ENCODE data around the gene MCC.

The MCC gene

DNA sequence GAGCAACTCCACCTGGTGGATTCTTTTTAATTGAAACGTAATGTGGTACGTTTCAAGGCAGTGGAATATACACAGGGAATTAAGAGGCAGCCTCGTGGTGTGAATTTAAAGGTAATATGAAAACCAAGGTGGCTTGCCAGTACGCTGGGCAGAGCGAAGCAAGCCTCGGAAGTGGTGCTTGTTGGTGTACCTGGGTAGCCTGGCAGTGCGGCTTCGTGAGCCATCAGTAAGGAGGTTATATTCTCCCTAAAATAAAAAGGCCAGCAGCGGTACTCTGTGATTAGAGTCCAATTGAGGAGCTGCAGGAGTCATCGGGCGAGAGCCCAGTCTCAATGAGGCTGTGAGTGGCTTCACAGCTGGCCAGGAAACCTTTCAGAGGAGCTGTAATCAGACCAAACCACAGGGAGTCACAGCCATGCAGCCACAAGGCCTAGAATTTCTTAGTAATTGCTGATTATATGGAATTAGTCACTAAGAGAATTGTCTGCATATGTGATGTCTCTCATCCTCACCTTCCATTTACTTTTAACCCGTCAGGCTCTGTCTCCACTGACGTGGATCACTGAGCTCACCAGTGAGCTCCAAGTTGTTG, 454.0 kb downstream of the MCC start:
- Histone ChIP-seq H3K27ac (ENCODE audit: low read length) (no peak overlapping the region), H3K27me3 (ENCODE audit: low read depth, low read length) (no peaks in the 10 kb centered on the region), H3K9me3 (ENCODE audit: control insufficient read depth in 1 of 2, low read length in 2 of 2) (no peaks in the 10 kb centered on the region), H3K4me1 (ENCODE audit: control insufficient read depth in 1 of 2, insufficient read depth in 2 of 2, low read length in 2 of 2) (peaks cover 0 to 10% of the 10 kb centered on the region in 2 donors), H3K36me3 (ENCODE audit: control insufficient read depth in 1 of 2, insufficient read depth in 2 of 2, low read length in 2 of 2) (peaks cover 0 to 6% of the 10 kb centered on the region in 2 donors), H3K4me3 (ENCODE audit: low read depth in 1 of 2, low read length in 2 of 2) (no peak overlapping the region)

GRCh38 chr5:113031557-113031956, 456.7 kb downstream of the MCC start:
- Histone ChIP-seq H3K36me3 (ENCODE audit: control insufficient read depth in 1 of 2, insufficient read depth in 2 of 2, low read length in 2 of 2) (peaks cover 21 to 27% of the 10 kb centered on the region in 2 donors), H3K4me1 (ENCODE audit: control insufficient read depth in 1 of 2, insufficient read depth in 2 of 2, low read length in 2 of 2) (peaks cover 0 to 10% of the 10 kb centered on the region in 2 donors), H3K4me3 (ENCODE audit: low read depth in 1 of 2, low read length in 2 of 2) (no peak overlapping the region), H3K9me3 (ENCODE audit: control insufficient read depth in 1 of 2, low read length in 2 of 2) (no peaks in the 10 kb centered on the region), H3K27me3 (ENCODE audit: low read depth, low read length) (no peaks in the 10 kb centered on the region), H3K27ac (ENCODE audit: low read length) (no peak overlapping the region)

DNA sequence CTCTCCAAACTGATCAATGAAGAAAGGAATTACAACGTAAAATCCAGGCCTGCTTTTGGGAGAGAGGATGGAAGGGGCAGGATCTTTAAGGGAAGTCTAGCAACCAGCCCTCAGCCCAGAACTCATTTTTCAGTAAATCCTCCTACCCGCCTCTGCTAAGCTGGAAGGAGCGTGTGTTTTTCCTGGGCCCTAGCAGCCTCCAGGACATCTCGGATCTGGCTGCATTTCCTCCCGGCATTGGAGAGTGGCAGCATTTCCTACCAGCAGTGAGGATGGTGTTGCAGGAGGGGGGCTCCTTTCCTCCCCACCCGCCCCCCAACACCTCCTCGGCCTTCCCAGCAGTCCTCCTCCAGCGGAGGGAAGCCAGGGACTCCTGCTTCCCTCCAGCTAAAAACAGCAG, 457.1 kb downstream of the MCC start:
- H3K27me3 ChIP-seq (ENCODE audit: low read depth, low read length): no peaks in the 10 kb centered on the region
- H3K9me3 ChIP-seq (ENCODE audit: control insufficient read depth in 1 of 2, low read length in 2 of 2): no peaks in the 10 kb centered on the region
- peaks cover 26 to 29% of the 10 kb centered on the region in 2 donors for H3K36me3 ChIP-seq (ENCODE audit: control insufficient read depth in 1 of 2, insufficient read depth in 2 of 2, low read length in 2 of 2)
- H3K4me1 ChIP-seq (ENCODE audit: control insufficient read depth in 1 of 2, insufficient read depth in 2 of 2, low read length in 2 of 2): peaks cover 0 to 10% of the 10 kb centered on the region in 2 donors
- H3K4me3 ChIP-seq (ENCODE audit: low read depth in 1 of 2, low read length in 2 of 2): no peak overlapping the region
- H3K27ac ChIP-seq (ENCODE audit: low read length): no peak overlapping the region

GRCh38 chr5:113029614-113030013, 458.6 kb downstream of the MCC start:
- Histone ChIP-seq H3K36me3 (ENCODE audit: control insufficient read depth in 1 of 2, insufficient read depth in 2 of 2, low read length in 2 of 2) (peaks cover 28 to 29% of the 10 kb centered on the region in 2 donors), H3K4me3 (ENCODE audit: low read depth in 1 of 2, low read length in 2 of 2) (no peak overlapping the region), H3K9me3 (ENCODE audit: control insufficient read depth in 1 of 2, low read length in 2 of 2) (no peaks in the 10 kb centered on the region), H3K27ac (ENCODE audit: low read length) (no peak overlapping the region), H3K4me1 (ENCODE audit: control insufficient read depth in 1 of 2, insufficient read depth in 2 of 2, low read length in 2 of 2) (peaks cover 0 to 10% of the 10 kb centered on the region in 2 donors), H3K27me3 (ENCODE audit: low read depth, low read length) (no peaks in the 10 kb centered on the region)

DNA sequence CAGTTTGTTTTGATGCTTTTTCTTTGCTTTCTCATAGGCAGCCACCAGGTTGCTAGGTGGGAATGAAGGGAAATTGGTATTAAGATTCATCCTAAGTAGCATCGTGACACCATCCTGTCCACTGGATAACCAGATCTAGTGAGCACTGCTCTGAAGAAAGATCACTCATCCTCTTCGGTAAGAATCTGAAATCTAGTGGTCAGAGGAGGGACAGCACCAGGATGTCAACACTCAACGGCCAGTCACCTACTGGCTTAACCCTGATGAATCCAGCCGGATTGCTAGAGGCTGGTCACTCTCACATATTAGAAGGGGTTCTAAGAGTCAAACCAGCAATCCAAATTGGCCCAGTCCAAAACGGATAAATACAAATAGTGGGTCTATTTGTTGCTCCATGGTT, 460.8 kb downstream of the MCC start:
- H3K4me3 ChIP-seq (ENCODE audit: low read depth in 1 of 2, low read length in 2 of 2): no peak overlapping the region
- peaks cover 0 to 3% of the 10 kb centered on the region in 2 donors for H3K4me1 ChIP-seq (ENCODE audit: control insufficient read depth in 1 of 2, insufficient read depth in 2 of 2, low read length in 2 of 2)
- H3K36me3 ChIP-seq (ENCODE audit: control insufficient read depth in 1 of 2, insufficient read depth in 2 of 2, low read length in 2 of 2): peaks cover 29 to 34% of the 10 kb centered on the region in 2 donors
- no peaks in the 10 kb centered on the region for H3K9me3 ChIP-seq (ENCODE audit: control insufficient read depth in 1 of 2, low read length in 2 of 2)
- no peak overlapping the region for H3K27ac ChIP-seq (ENCODE audit: low read length)
- H3K27me3 ChIP-seq (ENCODE audit: low read depth, low read length): no peaks in the 10 kb centered on the region

- no peak overlapping the region for H3K27ac ChIP-seq (ENCODE audit: low read length)
- H3K36me3 ChIP-seq (ENCODE audit: control insufficient read depth in 1 of 2, insufficient read depth in 2 of 2, low read length in 2 of 2): peaks cover 29 to 34% of the 10 kb centered on the region in 2 donors
These were observed 461.2 kb downstream of the MCC start for GRCh38 chr5:113027015-113027414.

GRCh38 chr5:113026211-113026610, 462.0 kb downstream of the MCC start:
- Histone ChIP-seq H3K36me3 (ENCODE audit: control insufficient read depth in 1 of 2, insufficient read depth in 2 of 2, low read length in 2 of 2) (peaks cover 29 to 34% of the 10 kb centered on the region in 2 donors), H3K27ac (ENCODE audit: low read length) (no peak overlapping the region), H3K4me1 (ENCODE audit: control insufficient read depth in 1 of 2, insufficient read depth in 2 of 2, low read length in 2 of 2) (peaks cover 0 to 3% of the 10 kb centered on the region in 2 donors), H3K9me3 (ENCODE audit: control insufficient read depth in 1 of 2, low read length in 2 of 2) (no peaks in the 10 kb centered on the region), H3K27me3 (ENCODE audit: low read depth, low read length) (no peaks in the 10 kb centered on the region), H3K4me3 (ENCODE audit: low read depth in 1 of 2, low read length in 2 of 2) (no peak overlapping the region)

More at GRCh38 chr5:113027015-113027414, 461.2 kb downstream of the MCC start:
- no peaks in the 10 kb centered on the region for H3K9me3 ChIP-seq (ENCODE audit: control insufficient read depth in 1 of 2, low read length in 2 of 2)
- no peaks in the 10 kb centered on the region for H3K27me3 ChIP-seq (ENCODE audit: low read depth, low read length)
- peaks cover 0 to 3% of the 10 kb centered on the region in 2 donors for H3K4me1 ChIP-seq (ENCODE audit: control insufficient read depth in 1 of 2, insufficient read depth in 2 of 2, low read length in 2 of 2)
- H3K4me3 ChIP-seq (ENCODE audit: low read depth in 1 of 2, low read length in 2 of 2): no peak overlapping the region

GRCh38 chr5:113025596-113025995, 462.7 kb downstream of the MCC start:
- Histone ChIP-seq H3K4me1 (ENCODE audit: control insufficient read depth in 1 of 2, insufficient read depth in 2 of 2, low read length in 2 of 2) (peaks cover 0 to 3% of the 10 kb centered on the region in 2 donors), H3K9me3 (ENCODE audit: control insufficient read depth in 1 of 2, low read length in 2 of 2) (no peaks in the 10 kb centered on the region), H3K4me3 (ENCODE audit: low read depth in 1 of 2, low read length in 2 of 2) (no peak overlapping the region), H3K27ac (ENCODE audit: low read length) (no peak overlapping the region), H3K36me3 (ENCODE audit: control insufficient read depth in 1 of 2, insufficient read depth in 2 of 2, low read length in 2 of 2) (peaks cover 29 to 34% of the 10 kb centered on the region in 2 donors), H3K27me3 (ENCODE audit: low read depth, low read length) (no peaks in the 10 kb centered on the region)

DNA sequence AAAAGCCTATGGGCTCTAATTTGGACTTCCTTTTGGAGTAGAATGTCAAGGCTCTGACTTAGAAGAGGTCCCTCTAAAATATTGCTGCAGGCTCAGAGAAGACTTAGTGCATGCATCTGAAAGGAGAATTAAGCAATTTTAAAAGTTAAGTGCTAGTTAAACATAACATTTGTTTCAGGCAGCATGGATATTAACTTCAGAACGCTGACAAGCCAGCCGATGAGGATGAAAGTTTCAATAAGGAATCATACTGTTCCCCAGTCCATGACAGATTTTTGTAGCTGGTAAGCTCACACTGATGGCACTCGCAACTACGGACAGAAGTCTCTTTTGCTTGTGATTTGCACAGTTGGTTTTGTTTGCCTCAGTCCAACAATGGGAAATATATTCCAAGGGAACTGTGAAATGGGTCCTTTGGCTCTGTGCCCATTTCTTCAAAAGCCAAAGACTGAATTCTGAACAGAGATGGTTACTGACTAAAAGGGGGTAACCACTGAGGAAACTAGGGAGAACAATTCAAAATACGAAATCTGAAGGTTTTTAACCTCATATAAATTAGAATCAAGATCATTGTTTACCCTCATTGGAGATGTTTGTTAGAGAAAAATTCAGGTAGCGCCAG, 464.1 kb downstream of the MCC start:
- no peaks in the 10 kb centered on the region for H3K9me3 ChIP-seq (ENCODE audit: control insufficient read depth in 1 of 2, low read length in 2 of 2)
- no peak overlapping the region for H3K4me3 ChIP-seq (ENCODE audit: low read depth in 1 of 2, low read length in 2 of 2)
- peaks cover 0 to 3% of the 10 kb centered on the region in 2 donors for H3K4me1 ChIP-seq (ENCODE audit: control insufficient read depth in 1 of 2, insufficient read depth in 2 of 2, low read length in 2 of 2)
- peaks cover 29 to 34% of the 10 kb centered on the region in 2 donors for H3K36me3 ChIP-seq (ENCODE audit: control insufficient read depth in 1 of 2, insufficient read depth in 2 of 2, low read length in 2 of 2)
- no peak overlapping the region for H3K27ac ChIP-seq (ENCODE audit: low read length)
- no peaks in the 10 kb centered on the region for H3K27me3 ChIP-seq (ENCODE audit: low read depth, low read length)

DNA sequence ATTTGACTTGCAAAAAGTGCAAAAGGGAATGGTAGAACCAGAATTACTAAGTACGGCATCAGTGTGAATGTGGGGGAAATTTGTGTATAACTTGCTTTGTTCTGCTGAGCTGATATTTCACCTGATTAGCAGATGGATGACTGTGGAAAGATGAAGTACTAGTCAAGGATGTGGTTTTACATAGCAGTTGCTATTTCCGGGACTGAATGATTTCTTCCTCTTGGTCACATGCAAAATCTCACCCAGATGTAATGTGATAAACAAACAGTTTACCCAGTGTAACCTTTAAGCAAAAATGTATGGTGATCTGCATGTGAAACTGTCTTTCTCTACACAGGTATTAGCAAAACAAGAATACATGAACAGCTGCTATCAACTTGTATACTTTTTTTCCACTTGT, 465.6 kb downstream of the MCC start:
- H3K36me3 ChIP-seq (ENCODE audit: control insufficient read depth in 1 of 2, insufficient read depth in 2 of 2, low read length in 2 of 2): peaks cover 19 to 35% of the 10 kb centered on the region in 2 donors
- H3K27me3 ChIP-seq (ENCODE audit: low read depth, low read length): no peaks in the 10 kb centered on the region
- H3K4me3 ChIP-seq (ENCODE audit: low read depth in 1 of 2, low read length in 2 of 2): no peak overlapping the region
- no peak overlapping the region for H3K27ac ChIP-seq (ENCODE audit: low read length)
- H3K4me1 ChIP-seq (ENCODE audit: control insufficient read depth in 1 of 2, insufficient read depth in 2 of 2, low read length in 2 of 2): peaks cover 0 to 3% of the 10 kb centered on the region in 2 donors
- H3K9me3 ChIP-seq (ENCODE audit: control insufficient read depth in 1 of 2, low read length in 2 of 2): no peaks in the 10 kb centered on the region

DNA sequence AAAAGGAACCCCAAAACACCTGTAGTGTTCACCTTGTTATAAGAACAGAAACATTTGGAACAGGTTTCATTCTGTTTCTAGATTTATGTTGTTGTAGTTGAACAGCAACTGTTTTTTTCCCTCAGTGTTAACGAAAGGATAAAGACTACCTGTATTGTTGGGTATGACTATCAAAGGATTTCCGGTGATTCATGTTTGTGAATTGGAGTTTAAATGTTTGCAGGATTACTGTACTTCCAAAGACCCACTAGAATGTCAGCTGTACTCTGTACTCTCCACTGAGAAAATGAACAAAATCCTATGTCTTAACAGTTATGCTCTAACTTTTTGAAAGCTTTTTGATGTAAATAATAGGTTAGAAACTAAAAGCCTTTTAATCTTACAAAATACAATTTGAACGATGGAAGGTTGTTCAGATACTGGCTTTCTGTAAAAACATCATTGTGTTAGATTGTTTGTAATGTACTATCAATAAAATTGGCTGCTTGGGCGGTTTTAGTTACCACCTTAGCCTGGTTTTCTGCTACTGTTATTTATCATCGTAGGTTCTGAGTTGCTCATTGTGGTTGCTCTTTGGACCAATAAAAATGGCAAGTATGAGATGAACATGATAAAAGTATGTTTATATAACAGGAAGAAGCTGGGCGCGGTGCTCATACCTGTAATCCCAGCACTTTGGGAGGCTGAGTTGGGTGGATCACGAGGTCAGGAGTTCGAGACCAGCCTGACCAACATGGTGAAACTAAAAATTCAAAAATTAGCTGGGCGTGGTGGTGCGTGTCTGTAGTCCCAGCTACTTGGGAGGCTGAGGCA, 467.6 kb downstream of the MCC start:
- Histone ChIP-seq H3K27ac (ENCODE audit: low read length) (no peak overlapping the region), H3K4me1 (ENCODE audit: control insufficient read depth in 1 of 2, insufficient read depth in 2 of 2, low read length in 2 of 2) (peaks cover 0 to 3% of the 10 kb centered on the region in 2 donors), H3K36me3 (ENCODE audit: control insufficient read depth in 1 of 2, insufficient read depth in 2 of 2, low read length in 2 of 2) (peaks cover 0 to 22% of the 10 kb centered on the region in 2 donors), H3K4me3 (ENCODE audit: low read depth in 1 of 2, low read length in 2 of 2) (no peak overlapping the region), H3K27me3 (ENCODE audit: low read depth, low read length) (no peaks in the 10 kb centered on the region), H3K9me3 (ENCODE audit: control insufficient read depth in 1 of 2, low read length in 2 of 2) (no peaks in the 10 kb centered on the region)
